Measurements from ENCODE around the gene PTGR2.
"Not testable (repeated sequence)": the region's sequence is repeated elsewhere in the genome, so short reads cannot be mapped to it uniquely, and the experiment has no call there.

Gene PTGR2

DNA sequence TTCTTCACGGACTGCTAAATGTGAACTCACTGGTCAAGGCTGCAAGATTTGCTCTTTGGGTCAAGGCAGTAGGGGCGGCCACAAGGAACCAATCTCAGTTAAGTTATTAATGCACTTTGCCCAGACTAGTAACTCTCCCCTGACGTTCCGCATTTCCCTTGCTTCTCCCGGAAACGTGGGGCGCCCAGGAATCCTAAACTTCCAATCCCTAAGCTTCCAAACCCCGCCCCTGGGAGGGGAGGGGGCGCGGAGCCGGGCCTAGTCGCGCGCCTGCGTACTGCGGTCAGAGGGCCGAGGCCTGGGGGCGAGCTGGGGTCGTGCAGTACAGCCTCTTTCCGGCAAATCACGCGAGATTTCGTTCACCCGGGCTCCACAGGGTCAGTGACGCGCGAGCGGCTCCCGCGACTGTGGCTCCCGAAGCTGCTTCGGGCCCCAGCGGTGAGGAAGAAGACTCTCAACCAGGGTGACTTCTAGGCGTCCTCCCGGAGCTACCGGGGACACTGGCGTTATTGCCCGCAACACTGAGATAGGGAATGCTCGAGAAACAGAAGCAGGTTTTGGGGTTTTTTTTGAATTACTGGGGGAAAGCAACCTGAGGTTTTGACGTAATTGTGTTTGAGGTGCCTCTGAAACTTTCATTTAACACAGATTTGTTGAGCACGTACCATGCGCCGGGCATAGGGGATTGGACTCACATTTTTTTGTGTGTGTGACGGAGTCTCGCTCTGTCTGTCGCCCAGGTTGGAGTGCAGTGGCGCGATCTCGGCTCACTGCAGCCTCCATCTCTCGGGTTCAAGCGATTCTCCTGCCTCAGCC lies at the start of gene PTGR2:
Gene PTGR2 (plus strand): TSS at position 265 of the 816 bp plus-strand sequence. CDS start 7,032 bp downstream, outside the sequence.
- DNase-seq (ENCODE audit: low spot score): peak; percentile 96

DNA sequence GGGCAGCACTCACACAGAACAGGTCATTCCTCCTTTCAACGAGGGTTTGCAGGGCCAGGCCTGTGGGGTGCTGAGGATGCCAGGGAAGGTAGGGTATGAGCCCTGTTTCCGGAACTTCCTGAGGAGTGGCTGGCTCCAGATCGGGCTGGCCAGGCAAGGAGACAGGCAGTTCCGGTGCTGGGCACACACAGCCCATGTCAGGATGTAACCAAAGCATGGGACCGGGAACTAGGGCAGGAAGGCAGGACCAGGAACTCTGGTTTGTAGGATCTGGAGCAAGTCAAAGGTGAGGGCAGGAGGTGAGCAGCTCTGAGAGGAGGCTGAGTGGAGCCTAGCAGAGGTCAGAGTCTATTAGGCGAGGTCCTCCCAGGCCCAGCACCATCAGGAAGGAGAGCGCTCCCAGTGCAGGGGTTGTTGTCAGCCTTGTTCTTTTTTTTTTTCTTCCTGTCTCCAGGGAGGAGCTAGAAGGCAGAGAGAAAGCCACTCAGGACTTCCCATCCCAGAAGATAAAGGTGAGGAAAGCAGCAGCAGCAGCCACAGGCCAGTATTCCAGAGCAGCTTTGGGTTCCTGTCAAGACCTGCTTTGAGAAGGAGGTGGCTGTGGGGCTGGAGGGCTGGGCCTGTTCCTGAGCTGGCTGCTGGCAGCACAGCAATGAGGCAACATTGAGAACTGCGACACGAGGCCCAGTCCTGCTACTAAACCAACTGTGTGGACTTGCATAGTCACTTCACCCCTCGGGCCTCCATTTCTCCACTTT lies 49.0 kb upstream of the PTGR2 start:
- DNase-seq (ENCODE audit: low spot score): no peak

DNA sequence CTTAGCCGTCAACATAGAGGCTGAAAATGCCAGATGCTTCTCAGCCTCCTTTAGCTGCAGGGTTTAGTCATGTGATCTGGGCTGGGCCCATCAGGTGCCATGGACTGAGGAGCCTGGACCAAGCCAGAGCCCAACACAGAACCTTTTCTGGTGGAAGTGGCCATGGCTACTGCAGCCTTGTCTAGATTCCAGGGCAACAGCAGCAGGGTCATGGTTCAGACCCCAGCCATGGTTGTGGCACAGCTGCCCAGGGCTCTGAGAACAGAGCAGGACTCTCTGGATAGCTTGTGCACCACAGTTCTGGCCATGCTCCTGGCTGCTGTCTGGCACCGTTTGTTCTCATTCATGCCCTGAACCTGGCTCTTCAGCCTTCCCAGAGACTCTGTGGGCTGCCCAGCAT lies 47.0 kb upstream of the PTGR2 start:
- no peak for DNase-seq (ENCODE audit: low spot score)

DNA sequence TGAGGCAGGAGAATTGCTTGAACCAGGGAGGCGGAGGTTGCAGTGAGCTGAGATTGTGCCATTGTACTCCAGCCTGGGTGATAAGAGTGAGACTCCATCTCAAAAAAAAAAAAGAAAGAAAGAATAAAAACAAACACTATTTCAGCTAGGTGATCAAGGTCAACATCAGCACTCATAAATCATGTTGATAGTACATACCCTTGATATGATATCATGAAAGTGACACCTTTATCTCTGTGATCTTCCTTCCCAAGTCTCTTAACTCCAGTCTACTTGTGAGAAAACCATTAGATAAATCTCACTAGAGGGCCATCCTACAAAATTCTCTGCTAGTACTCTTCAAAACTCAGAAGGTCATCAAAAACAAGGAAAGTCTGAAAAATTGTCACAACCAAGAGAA lies 44.2 kb upstream of the PTGR2 start:
- DNase-seq (ENCODE audit: low spot score): no peak

DNA sequence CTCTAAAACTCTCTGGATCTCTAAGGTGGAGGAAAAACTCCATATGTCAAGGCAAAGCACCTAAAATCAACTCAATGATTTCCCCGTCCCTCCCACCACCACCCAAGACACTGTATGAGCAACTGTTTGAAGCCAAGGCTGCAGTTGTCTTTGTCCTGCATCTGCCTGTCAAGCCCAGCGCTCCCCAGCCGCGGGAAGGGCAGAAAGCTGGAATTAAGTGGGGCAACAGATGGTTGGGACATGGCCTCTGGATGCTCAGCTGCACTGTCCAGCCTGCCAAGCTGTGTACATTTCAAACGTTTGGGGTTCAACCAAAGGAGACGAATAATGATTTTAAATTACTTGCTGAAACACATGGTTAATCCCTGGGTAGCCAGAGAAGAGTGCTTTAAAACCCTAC lies 42.2 kb upstream of the PTGR2 start:
- no peak for DNase-seq (ENCODE audit: low spot score)

DNA sequence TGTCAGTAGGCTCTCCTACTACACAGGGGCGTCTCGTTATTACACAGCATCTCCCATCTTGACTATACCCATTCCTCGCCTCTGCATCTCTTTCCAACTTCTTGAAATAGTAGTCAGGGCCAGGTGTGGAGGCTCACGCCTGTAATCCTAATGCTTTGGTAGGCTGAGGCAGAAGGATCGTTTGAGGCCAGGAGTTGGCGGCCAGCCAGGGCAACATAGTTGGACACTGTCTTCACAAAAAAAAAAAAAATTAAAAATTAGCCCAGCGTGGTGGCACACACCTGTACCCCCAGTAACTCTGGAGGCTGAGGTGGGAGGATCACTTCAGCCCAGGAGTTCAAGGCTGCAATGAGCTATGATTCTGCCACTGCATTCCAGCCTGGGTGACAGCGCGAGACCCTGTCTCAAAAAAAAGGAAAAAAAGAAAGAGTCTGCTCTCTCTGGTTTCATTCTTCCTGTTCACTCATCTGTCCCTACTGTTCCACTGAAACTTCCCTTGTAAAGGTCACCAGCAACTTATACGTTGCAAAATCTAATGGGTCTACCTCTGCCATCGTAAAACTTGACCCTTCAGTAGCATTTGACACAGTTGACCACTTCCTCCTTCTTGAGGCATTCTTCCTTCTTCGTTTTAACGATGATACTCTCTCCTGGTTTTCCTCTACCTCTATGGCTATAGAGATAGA lies 41.0 kb upstream of the PTGR2 start:
- no peak for DNase-seq (ENCODE audit: low spot score)

DNA sequence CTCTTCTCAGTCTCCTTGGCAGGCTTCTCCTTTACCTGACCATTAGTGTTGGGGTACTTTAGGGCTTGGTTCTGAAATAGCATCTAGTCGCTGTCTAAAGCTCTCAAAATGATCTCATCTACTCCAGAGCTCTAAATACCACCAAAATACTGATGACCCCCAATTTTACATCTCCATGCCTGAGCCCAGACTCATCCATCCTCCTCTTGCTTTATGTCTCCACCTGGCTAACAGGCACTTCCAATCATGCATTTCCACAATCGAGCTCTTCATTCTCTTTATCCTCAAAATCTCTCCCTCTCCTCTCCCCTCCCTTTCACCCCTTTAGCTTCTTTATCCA lies 40.5 kb upstream of the PTGR2 start:
- no peak for DNase-seq (ENCODE audit: low spot score)

DNA sequence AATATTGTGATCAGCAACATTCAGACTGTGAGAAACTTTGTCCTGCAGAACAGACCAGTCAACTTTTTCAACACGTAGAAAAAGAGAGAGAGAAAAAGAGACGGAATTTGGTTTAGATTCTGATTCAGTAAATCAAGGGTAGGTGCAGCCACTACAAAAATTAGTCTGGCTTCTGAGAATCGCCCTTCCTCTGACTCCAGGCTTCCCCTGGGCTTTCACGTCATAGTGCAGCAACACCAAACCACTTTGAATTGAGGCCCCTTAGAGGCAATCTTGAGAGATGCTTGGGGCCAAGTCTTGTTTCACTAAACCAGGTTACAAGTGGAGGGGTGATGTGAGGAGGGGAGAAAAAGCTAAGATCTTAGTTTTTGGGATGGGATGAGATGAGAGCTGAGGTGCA lies 37.5 kb upstream of the PTGR2 start:
- no peak for DNase-seq (ENCODE audit: low spot score)

DNA sequence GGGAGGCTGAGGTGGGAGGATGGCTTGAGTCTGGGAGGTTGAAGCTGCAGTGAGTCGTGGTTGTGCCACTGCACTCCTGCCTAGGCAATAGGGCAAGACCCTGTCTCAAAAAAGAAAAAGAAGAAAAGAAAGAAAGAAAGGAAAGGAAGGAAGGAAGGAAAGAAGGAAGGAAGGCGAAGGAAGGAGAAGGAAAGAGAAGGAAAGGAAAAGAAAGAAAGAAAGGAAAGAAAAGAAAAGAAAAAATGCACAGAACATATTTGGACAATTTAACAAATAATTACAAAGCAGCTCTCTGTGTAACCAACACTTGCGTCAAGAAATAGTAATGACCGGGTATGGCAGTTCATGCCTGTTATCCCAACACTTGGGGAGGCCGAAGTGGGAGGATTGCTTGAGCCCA lies 35.8 kb upstream of the PTGR2 start:
- DNase-seq (ENCODE audit: low spot score): no peak

DNA sequence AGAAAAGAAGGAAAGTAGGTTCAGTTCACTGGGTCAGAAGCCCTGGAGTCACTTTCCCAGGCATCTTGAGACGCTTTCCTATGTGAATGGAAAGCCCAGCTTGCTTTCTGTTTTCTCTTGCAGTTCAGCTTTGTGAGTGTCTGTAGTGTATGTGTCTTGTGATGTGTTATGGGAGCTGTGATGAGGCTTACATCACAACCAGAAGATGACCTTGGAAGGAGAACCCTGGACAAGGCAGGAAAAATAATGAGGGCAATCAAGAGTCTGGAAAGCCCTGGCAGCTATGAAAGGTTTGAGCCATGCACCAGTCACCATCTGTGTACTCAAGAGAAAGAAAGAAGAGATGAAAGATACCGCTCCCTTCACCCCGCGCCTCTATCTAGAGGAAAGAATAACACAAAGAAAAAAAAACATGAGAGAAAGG lies 35.2 kb upstream of the PTGR2 start:
- DNase-seq (ENCODE audit: low spot score): no peak

DNA sequence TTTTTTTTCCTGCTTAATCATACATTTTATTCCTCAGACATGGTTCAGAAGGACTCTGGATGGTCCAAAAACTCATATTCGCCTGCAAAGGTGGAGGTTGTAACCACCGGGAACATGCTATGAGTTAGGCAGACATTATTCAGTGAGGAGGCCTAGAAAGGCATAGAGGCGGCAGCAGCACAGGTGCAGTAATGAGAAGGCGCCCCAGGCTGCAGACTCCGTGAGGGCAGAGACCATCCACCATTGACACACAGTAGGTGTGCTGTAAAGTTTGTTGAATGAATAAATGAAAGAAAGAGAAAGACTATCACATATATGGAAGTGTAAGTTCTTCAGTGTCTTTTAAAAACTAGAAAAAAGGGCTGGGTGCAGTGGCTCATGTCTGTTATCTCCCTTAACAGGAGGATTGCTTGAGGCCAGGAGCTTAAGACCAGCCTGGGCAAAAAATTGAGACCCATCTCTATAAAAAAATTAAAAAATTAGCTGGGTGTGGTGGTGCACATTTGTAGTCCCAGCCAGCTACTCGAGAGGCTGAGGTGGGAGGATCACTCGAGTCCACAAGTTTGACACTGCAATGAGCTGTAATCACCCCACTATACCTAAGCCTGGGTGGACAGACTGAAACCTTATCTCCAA lies 34.5 kb upstream of the PTGR2 start:
- DNase-seq (ENCODE audit: low spot score): no peak

DNA sequence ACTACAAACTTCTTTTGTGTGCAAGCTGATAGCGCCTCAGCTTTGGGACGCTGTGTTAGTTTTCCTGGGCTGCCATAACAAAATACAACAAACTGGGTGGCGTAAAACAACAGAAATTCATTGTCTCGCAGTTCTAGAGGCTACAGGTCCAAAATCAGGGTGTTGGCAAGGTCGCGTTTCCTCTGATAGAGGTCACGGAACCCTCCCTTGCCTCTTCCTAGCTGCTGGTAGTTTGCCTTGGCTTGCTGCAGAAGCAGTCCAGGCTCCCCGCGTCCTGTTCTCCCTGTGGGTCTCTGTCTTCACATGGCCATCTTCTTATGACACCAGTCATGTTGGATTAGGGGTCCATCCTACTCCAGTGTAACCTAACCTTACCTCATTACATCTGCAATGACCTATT lies 32.8 kb upstream of the PTGR2 start:
- DNase-seq (ENCODE audit: low spot score): no peak

DNA sequence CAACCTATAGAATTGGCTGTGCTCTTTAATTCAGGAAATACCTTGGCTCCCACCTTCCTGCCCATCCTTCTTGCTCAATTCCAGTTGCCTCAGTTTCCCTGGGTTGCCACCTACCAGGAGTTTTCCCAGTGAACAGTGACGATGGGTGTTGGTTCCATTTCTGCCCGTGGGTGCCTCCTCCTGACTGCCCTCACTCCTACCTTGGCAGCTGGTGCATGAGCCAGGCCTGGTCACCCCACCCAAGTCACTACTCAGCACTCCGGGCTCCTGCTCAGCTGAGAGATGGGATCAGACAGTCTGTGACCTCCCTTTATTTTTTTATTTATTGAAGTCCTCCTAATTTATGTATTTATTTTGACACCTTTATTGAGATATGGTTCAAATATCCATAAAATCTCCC lies 31.0 kb upstream of the PTGR2 start:
- DNase-seq (ENCODE audit: low spot score): no peak

DNA sequence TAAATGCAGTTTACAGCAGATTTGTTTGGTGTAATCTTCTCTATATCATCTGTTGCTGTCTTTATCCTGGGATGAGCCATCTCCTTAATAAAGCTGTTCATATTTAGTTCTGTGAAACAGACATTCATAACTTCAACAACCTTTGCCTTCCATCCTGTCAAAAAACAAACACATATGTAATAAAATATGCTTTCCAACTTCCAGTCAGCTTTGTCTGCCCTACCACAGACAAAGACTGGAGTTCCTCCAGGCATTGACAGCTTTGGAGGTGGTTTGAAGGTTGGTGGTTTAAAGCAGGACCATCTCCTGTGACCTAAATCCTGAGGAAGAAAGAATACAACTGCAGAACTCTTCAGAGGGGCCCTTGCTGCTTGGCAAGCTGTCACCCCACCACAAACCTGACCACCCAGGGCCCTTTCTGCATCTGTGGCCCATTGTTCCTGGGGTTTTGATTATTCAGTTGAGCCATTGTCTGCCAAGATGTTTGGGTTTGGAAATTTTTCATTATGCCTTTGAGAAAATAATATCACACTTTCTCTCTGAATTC lies 28.2 kb upstream of the PTGR2 start:
- DNase-seq (ENCODE audit: low spot score): no peak

DNA sequence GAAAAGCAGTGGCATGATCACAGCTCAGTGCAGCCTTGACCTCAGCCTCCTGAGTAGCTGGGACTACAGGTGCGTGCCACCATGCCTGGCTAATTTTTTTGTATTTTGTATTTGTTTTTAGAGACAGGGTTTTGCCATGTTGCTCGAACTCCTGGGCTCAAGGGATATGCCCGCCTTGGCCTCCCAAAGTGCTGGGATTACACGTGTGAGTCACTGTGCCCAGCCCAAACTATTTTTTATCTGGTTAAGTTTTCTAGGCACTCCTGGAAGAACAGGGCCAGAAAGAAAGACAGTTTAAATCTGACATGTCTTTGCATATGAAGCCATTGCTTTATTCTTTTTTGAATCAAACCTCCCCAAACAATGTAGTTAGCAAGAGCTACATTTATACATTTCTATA lies 27.5 kb upstream of the PTGR2 start:
- no peak for DNase-seq (ENCODE audit: low spot score)

DNA sequence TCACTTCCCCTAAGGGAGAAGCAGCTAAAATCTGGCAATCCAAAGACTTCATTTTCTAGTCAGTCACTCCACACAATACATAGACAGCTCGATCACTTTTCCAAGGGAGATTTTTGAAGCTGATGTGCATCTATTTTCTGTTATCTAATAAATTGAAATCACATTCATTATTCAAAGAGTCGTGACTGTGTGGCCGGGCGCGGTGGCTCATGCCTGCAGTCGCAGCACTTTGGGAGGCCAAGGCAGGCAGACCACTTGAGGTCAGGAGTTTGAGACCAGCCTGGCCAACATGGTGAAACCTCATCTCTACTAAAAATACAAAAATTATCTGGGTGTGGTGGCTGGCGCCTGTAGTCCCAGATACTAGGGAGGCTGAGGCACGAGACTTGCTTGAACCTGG lies 27.1 kb upstream of the PTGR2 start:
- DNase-seq (ENCODE audit: low spot score): no peak

DNA sequence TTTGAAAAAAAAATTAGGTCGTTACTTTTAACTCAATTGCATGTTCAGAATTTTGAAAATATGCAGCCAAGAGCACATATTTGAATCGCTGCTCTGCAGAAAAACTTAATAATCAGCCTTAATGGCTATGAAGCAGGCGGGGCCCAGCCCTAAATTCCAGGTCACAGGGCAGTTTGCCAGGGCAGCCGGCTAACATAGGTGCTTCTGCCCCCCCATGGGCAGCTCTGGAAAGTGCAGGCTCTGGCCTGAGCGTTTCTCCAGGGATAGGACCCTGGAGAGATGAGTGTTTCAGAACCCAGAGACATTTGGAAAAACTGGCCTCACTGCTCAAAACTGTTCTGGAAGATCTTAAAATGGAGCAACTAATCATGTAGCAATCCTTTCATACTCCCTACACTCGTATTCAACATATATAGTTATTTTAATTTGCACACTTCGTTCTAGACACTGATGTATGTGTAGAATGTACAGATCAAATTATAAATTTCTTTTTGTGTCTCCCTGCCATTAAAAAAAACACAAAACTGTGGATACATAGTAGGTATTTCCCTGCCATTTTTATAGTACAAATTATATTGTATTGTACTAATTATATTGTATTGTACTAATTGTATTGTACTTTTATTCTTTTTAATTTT lies 26.0 kb upstream of the PTGR2 start:
- DNase-seq (ENCODE audit: low spot score): peak; percentile 82

DNA sequence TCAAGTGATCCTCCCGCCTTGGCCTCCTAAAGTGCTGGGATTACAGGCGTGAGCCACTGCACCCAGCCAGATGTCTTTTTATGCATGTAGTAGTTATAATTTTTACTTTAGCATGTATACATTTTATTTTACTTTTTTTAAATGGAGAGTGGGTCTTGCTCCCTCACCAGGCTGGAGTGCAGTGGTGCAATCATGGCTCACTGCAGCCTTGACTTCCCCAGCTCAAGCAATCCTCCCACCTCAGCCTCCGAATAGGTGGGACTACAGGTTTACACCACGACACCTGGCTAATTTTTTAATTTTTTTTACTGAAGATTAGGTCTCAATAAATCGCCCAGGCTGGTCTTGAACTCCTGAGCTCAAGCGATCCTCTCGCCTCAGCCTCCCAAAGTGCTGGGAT lies 24.4 kb upstream of the PTGR2 start:
- DNase-seq (ENCODE audit: low spot score): not testable (repeated sequence)

DNA sequence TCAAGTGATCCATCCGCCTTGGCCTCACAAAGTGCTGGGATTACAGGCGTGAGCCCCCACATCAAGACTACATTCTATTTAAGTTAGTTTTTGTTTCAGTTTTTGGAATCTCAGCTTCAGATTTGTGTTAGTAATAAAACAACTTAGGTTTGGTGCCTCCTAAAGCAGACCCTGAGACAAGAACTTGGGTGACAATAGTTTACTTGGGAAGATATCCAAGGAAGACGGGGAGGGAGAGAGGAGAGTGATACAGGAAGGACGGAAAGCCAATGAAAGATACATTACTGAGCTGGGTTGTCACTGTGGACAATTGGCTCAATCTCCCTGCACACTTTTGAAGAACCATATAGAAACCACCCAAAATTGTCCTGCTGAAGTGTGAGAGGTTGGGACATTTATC lies 22.6 kb upstream of the PTGR2 start:
- no peak for DNase-seq (ENCODE audit: low spot score)

DNA sequence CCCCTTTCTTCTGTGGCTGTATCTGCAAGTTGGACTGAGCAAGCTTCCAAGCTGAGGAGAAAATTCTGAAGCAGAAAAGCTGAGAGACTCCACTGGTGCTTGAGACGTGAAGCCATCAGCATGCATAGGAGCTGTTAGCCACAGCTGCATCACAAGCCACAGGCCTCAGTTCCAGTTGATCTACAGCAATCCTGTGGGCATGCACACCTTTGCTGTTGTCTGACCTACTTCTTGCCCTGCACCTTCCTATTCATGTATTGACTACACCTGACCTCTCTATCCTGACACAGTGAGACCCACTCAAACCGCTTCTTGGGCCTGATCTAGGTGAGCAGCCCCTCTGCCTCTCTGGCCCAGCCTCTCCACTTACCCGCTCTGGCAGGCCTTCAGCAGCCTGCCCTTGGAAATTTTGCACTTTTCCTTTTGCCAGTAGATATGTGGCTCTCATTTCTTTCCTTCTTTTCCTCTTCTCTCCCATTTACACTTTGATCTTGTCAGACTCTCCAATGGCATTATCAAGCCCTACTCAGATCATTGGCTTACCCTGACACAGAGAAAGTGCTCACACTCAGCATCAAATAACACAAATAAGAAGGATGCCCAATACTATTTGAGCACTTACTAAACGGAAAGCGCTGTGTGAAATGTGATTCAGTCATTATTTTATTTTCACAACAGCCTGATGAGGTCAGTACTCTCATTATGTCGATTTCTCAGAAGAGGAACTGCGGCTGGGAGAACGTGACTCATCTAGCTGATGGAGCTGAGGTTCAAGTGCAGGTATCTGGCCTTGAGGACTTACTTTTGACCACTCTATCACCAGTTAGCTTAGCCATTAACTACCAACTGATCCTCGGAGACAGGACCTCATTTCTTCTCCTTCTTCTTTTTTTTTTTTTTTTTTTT lies 21.9 kb upstream of the PTGR2 start:
- no peak for DNase-seq (ENCODE audit: low spot score)

DNA sequence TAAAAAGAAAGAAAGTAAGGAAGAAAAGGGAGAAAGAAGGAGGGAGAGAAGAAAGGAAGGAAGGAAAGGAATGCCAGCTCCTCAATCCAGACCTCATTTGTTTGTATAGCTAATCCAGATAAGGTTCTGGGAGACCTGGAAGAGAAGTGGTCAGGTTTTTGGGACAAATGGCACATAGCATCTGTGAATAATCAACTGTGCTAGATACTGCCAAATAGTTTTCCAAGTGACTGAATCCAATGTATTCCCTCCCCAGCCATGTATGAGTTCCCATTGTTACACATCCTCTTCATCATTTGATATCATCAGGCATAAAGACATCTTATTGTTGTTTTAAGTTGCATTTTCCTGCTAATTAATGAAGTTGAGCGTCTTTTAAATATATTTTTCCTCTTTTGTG lies 18.6 kb upstream of the PTGR2 start:
- DNase-seq (ENCODE audit: low spot score): no peak
